Lung (tissue), 12 donors: ENCODE data around the gene MTO1. TPM values are rescaled to one million over a fixed set of nuclear protein-coding genes. Genes with fewer than 3 reads are reported as not detected.

Source experiments
- ATAC-seq: fragments of 200-7000 bp; cut with Tn5 transposase; one replicate; pipeline ENCODE4 v1.9.1; 2020; ENCODE audit warnings: moderate number of reproducible peaks; ENCODE audit not compliant: insufficient read depth, low FRiP score
- DNase-seq, 3 donors: peaks; one replicate each; pipeline ENCODE4 v3.0.0-alpha.2; 2013 to 2017
- H3K27ac ChIP-seq, 2 donors: one replicate each; pipeline ENCODE4 v1.5.1; 2013; ENCODE audit warnings: mild to moderate bottlenecking in 2 of 2, moderate library complexity in 2 of 2, control low read depth in 1 of 2, inconsistent platforms in 1 of 2, low read depth in 1 of 2, low read length in 1 of 2
- H3K27me3 ChIP-seq, 3 donors: one replicate each; pipeline ENCODE4 v1.5.1; 2013; ENCODE audit warnings: low read length in 2 of 3; ENCODE audit not compliant: control insufficient read depth in 3 of 3, insufficient read depth in 3 of 3
- H3K36me3 ChIP-seq, 4 donors: one replicate each; pipeline ENCODE4 v1.5.1; 2013; ENCODE audit warnings: low read length in 4 of 4, mild to moderate bottlenecking in 1 of 4, moderate library complexity in 1 of 4; ENCODE audit not compliant: control insufficient read depth in 4 of 4, insufficient read depth in 4 of 4
- H3K4me1 ChIP-seq, 5 donors: one replicate each; pipeline ENCODE4 v1.5.1; 2013; ENCODE audit warnings: low read length in 5 of 5, mild to moderate bottlenecking in 2 of 5, moderate library complexity in 1 of 5; ENCODE audit not compliant: control insufficient read depth in 5 of 5, insufficient read depth in 5 of 5
- H3K4me3 ChIP-seq: one replicate; pipeline ENCODE4 v1.5.1; 2013; ENCODE audit warnings: mild to moderate bottlenecking, control low read depth, moderate library complexity
- H3K9ac ChIP-seq, 2 donors: one replicate each; pipeline ENCODE4 v1.5.1; 2013; ENCODE audit warnings: low read length in 2 of 2, control low read depth in 1 of 2; ENCODE audit not compliant: insufficient read depth in 1 of 2
- H3K9me3 ChIP-seq, 4 donors: one replicate each; pipeline ENCODE4 v1.5.1; 2013; ENCODE audit warnings: low read length in 3 of 4, mild to moderate bottlenecking in 1 of 4, moderate library complexity in 1 of 4; ENCODE audit not compliant: control insufficient read depth in 4 of 4, insufficient read depth in 3 of 4
- WGBS, 2 donors: extraction: QIAGEN DNeasy Blood & Tissue Kit; methylation state at CpG; one replicate each; pipeline ENCODE4 v1.1.7; 2013; 5-methylcytosine and 5-hydroxymethylcytosine counted together
- polyA plus RNA-seq, 2 donors: library from polyadenylated mRNA; stranded (reverse); fragments of 200-250 nt; gene quantifications; one replicate each; pipeline ENCODE4 v1.2.1, GENCODE V29; 2013
- total RNA-seq, 2 donors: library from RNA; depleted of rRNA in 1 of 2; stranded (reverse); fragments of >200 nt in 1 of 2; gene quantifications; one replicate each; pipeline ENCODE4 v1.2.1, GENCODE V29; 2014 to 2021
- TF ChIP-seq, protein P1 (sequence below): IDR thresholded peaks from 2 replicates; pipeline ENCODE4 v1.5.1; 2012; ENCODE audit warnings: mild to moderate bottlenecking; ENCODE audit errors: control extremely low read depth, extremely low read depth
- donor health status: control.
- donor health status: control.
- donor health status: Bipolar disorder and iron deficiency.
- donor health status: healthy.
- donor health status: DM: yes; HTN: yes; CAD: no.

Gene MTO1
- total and polyA plus RNA-seq, 4 donors: 11.1 to 23.6 (median 14.5) TPM

DNA sequence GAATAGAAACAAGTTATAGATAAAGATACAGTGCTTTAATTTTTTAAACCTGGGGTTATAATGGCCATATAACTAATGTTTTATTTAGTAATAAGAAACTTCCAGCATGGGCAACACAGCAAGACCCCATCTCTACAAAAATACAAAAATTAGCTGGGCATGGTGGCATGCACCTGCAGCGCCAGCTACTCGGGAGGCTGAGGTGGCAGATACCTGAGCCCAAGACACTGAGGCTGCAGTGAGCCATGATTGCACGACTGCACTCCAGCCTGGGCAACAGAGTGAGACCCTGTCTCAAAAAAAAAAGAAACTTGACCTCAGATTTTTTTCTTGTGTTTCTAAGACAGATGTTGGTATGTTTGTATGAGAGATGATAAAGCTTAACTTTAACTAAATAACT lies 36.4 kb downstream of the MTO1 start:
- H3K4me1 ChIP-seq: no peaks in the 10 kb centered on the region
- WGBS, 2 donors: 96 to 97% methylated on average over 3 of the region's 3 CpGs
- H3K36me3 ChIP-seq: peaks cover 5 to 40% (median 19%) of the 10 kb centered on the region in 4 donors
- DNase-seq: no peak
- no peaks in the 10 kb centered on the region for H3K9me3 ChIP-seq
- no peak overlapping the region for H3K4me3 ChIP-seq
- H3K27me3 ChIP-seq: no peaks in the 10 kb centered on the region
- no peak for ATAC-seq
- TF ChIP-seq, protein P1, sequence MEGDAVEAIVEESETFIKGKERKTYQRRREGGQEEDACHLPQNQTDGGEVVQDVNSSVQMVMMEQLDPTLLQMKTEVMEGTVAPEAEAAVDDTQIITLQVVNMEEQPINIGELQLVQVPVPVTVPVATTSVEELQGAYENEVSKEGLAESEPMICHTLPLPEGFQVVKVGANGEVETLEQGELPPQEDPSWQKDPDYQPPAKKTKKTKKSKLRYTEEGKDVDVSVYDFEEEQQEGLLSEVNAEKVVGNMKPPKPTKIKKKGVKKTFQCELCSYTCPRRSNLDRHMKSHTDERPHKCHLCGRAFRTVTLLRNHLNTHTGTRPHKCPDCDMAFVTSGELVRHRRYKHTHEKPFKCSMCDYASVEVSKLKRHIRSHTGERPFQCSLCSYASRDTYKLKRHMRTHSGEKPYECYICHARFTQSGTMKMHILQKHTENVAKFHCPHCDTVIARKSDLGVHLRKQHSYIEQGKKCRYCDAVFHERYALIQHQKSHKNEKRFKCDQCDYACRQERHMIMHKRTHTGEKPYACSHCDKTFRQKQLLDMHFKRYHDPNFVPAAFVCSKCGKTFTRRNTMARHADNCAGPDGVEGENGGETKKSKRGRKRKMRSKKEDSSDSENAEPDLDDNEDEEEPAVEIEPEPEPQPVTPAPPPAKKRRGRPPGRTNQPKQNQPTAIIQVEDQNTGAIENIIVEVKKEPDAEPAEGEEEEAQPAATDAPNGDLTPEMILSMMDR: no peak
- no peak overlapping the region for H3K27ac ChIP-seq
- H3K9ac ChIP-seq: no peak overlapping the region

DNA sequence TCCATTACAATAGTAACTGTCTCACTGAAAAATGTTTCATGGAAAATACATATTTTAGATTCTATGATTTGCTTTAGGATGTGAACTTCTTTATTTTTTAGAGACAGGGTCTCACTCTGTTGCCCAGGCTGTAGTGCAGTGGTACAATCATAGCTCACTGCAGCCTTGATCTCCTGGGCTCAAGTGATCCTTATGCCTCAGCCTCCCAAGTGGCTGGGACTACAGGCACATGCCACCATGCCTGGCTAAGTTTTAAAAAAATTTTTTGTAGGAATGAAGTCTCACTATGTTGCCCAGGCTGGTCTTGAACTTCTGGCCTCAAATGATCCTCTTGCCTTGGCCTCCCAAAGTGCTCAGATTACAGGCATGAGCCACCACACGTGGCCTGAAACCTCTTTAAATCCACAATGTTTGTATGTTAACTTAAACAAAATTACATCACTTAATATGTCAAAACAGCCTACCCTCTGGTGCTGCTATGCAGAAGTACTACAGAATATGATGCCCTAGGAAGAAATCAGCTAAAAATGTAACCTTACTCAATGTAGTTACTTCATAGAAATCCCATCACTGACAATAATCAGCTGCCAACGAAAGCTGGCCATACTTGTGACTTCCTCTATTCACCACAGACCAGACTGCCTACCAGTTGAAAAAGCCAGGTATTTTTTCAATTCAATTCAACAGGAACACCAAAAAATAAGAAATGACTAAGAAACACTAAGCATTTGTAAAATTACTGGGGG lies 41.7 kb downstream of the MTO1 start:
- Histone ChIP-seq H3K9ac (no peak overlapping the region), H3K36me3 (peaks cover 5 to 24% (median 15%) of the 10 kb centered on the region in 4 donors), H3K4me3 (no peak overlapping the region), H3K27ac (no peak overlapping the region), H3K9me3 (no peaks in the 10 kb centered on the region), H3K4me1 (peaks cover 0 to 1% (median 0%) of the 10 kb centered on the region in 5 donors), H3K27me3 (no peaks in the 10 kb centered on the region)
- TF ChIP-seq, protein P1: no peak
- no peak for ATAC-seq
- DNase-seq: no peak
- WGBS, 2 donors: 34 to 36% methylated on average over 2 of the region's 2 CpGs

DNA sequence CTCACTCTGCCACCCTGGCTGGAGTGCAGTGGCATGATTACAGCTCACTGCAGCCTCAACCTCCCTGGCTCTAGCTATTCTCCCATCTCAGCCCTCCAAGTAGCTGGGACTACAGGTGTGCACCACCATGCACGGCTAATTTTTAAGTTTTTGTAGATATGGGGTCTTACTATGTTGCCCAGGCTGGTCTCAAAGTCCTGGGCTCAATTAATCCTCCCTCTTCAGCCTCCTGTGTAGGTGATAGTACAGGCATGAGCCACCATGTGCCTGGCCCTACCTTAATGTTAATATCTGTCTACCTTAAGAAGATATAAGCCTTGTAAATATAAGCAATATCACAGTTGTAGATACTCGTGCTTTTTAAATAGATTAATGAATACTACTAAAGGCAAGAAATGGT lies 42.6 kb downstream of the MTO1 start:
- TF ChIP-seq, protein P1: no peak
- Histone ChIP-seq H3K4me3 (no peak overlapping the region), H3K36me3 (peaks cover 5 to 20% (median 13%) of the 10 kb centered on the region in 4 donors), H3K4me1 (peaks cover 0 to 1% (median 0%) of the 10 kb centered on the region in 5 donors), H3K27me3 (no peaks in the 10 kb centered on the region), H3K9me3 (no peaks in the 10 kb centered on the region), H3K27ac (no peak overlapping the region), H3K9ac (no peak overlapping the region)
- WGBS, 2 donors: 88 to 94% methylated on average over 2 of the region's 2 CpGs
- DNase-seq (no peak), ATAC-seq (no peak)
